Measurements from ENCODE around the gene CDC42EP5. TPM values are rescaled to one million over a fixed set of nuclear protein-coding genes. Genes with fewer than 3 reads are reported as not detected.
"Not testable (repeated sequence)": the region's sequence is repeated elsewhere in the genome, so short reads cannot be mapped to it uniquely, and the experiment has no call there.

Gene CDC42EP5
- total and polyA plus RNA-seq, 12 donors, result 0.44 to 36.0 (median 15.7) TPM

GRCh38 chr19:54469496-54469934, 3.6 kb downstream of the CDC42EP5 start:
- intact Hi-C loops (cut with DNase I), result no loop called here
- no peak overlapping the region for H3K4me3 ChIP-seq
- no peak for TF ChIP-seq POLR2A (IDR thresholded peaks at IDR 0.05)
- TF ChIP-seq, protein P1, sequence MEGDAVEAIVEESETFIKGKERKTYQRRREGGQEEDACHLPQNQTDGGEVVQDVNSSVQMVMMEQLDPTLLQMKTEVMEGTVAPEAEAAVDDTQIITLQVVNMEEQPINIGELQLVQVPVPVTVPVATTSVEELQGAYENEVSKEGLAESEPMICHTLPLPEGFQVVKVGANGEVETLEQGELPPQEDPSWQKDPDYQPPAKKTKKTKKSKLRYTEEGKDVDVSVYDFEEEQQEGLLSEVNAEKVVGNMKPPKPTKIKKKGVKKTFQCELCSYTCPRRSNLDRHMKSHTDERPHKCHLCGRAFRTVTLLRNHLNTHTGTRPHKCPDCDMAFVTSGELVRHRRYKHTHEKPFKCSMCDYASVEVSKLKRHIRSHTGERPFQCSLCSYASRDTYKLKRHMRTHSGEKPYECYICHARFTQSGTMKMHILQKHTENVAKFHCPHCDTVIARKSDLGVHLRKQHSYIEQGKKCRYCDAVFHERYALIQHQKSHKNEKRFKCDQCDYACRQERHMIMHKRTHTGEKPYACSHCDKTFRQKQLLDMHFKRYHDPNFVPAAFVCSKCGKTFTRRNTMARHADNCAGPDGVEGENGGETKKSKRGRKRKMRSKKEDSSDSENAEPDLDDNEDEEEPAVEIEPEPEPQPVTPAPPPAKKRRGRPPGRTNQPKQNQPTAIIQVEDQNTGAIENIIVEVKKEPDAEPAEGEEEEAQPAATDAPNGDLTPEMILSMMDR (IDR thresholded peaks at IDR 0.05), result no peak
- H3K9me3 ChIP-seq (replicated peaks in 1 of 3), result no peaks in the 10 kb centered on the region
- H3K36me3 ChIP-seq (replicated peaks in 1 of 2), result no peaks in the 10 kb centered on the region
- DNase-seq, result peak in 6 of 7 donors; percentile 26 to 68 (median 52)
- peaks cover under 1 to 27% of the 10 kb centered on the region in 2 donors for H3K4me1 ChIP-seq (replicated peaks in 1 of 2)
- H3K27me3 ChIP-seq, result peaks cover 3% of the 10 kb centered on the region
- WGBS, 4 donors, result 25 to 50% (median 37%) methylated on average over 8 of the region's 8 CpGs
- H3K27ac ChIP-seq, result peak overlapping the region in 2 of 5 donors; percentile 26 to 65

GRCh38 chr19:54466110-54466480, 7.0 kb downstream of the CDC42EP5 start:
- Histone ChIP-seq H3K36me3 (replicated peaks in 1 of 2) (peaks cover 0 to 14% of the 10 kb centered on the region in 2 donors), H3K4me1 (replicated peaks in 1 of 2) (peaks cover 16 to 41% of the 10 kb centered on the region in 2 donors)
- H3K27me3 ChIP-seq; DNase-seq; H3K9me3 ChIP-seq (replicated peaks in 1 of 3); H3K4me3 ChIP-seq; H3K27ac ChIP-seq; intact Hi-C loops (cut with DNase I): not testable (repeated sequence)
- whole genome bisulfite sequencing, 4 donors, result 94 to 99% (median 98%) methylated on average over 11 to 14 of the region's 14 CpGs

GRCh38 chr19:54465426-54466109, 7.5 kb downstream of the CDC42EP5 start:
- TF ChIP-seq, protein P1 (IDR thresholded peaks at IDR 0.05), result no peak
- TF ChIP-seq POLR2A (IDR thresholded peaks at IDR 0.05), result no peak
- intact Hi-C loops (cut with DNase I), result no loop called here
- 63 to 91% (median 80%) methylated on average over 25 to 49 of the region's 49 CpGs for WGBS, 4 donors
- Histone ChIP-seq H3K36me3 (replicated peaks in 1 of 2) (peaks cover 0 to 19% of the 10 kb centered on the region in 2 donors), H3K27ac (no peak overlapping the region), H3K4me3 (no peak overlapping the region), H3K9me3 (replicated peaks in 1 of 3) (no peaks in the 10 kb centered on the region), H3K27me3 (peaks cover 3% of the 10 kb centered on the region), H3K4me1 (replicated peaks in 1 of 2) (peaks cover 16 to 37% of the 10 kb centered on the region in 2 donors)
- peak in 4 of 7 donors; percentile 27 to 45 (median 35) for DNase-seq

DNA sequence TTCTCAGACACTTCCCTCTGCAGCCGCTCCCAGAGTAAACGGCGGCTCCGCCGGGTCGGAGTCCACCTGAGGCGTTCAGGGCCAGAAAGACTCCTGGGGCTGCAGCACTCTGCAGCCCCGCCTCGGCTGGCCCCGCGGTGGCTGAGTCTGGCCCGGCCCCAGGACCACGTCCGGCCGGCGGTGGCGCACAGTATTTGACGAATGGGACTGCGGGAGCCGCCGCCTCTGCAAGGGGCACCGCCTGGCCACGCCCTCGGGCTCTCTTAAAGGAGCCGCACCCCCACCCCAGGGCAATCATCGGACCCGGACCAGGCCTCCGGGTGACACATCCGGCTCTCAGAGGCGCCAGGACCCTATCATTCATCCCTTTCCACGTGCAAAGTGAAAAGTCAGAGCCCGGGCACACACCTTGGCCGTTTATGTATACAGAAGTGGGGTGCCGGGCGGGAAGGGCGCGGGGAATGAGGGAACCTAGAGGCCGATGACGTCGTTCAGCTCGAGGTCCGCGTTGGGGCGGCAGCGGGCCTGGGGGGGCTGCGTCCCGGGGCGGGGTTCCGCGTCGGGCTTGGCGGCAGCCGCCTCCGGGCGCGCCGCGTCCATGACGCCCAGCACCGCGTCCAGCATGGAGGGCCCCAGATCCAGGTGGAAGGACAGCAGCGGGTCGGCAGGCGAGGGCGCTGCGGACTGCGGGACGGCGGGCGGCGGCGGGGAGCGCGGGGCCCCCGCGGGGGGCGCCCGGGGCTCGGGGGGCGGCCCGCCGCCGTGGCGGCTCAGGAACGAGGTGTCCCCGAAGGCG, 8.3 kb downstream of the CDC42EP5 start:
- DNase-seq, result peak; percentile 88 to 95 (median 93)
- peaks cover 3% of the 10 kb centered on the region for H3K27me3 ChIP-seq
- H3K27ac ChIP-seq, result peak overlapping the region; percentile 91 to 99 (median 95)
- 7 to 30% (median 17%) methylated on average over 10 to 86 of the region's 87 CpGs for WGBS, 4 donors
- intact Hi-C loops (cut with DNase I), result no loop called here
- peak overlapping the region in 3 of 4 donors; percentile 33 to 67 (median 35) for H3K4me3 ChIP-seq
- H3K4me1 ChIP-seq (replicated peaks in 1 of 2), result peaks cover 16 to 34% of the 10 kb centered on the region in 2 donors
- peaks cover 0 to 27% of the 10 kb centered on the region in 2 donors for H3K36me3 ChIP-seq (replicated peaks in 1 of 2)
- TF ChIP-seq, protein P1 (IDR thresholded peaks at IDR 0.05), result peak in 2 of 6 experiments; percentile 7 to 12
- TF ChIP-seq POLR2A (IDR thresholded peaks at IDR 0.05), result peak in 1 of 2 donors; percentile 58
- H3K9me3 ChIP-seq (replicated peaks in 1 of 3), result no peaks in the 10 kb centered on the region

All from adrenal gland (tissue), 12 donors.